ENCODE data around the gene ADGB. TPM values are rescaled to one million over a fixed set of nuclear protein-coding genes. Genes with fewer than 3 reads are reported as not detected.

ADGB gene
- total RNA-seq, 4 donors from 2014 or later: not detected

GRCh38 chr6:146636481-146636880, 37.7 kb downstream of the ADGB start:
- no peaks in the 10 kb centered on the region for H3K36me3 ChIP-seq
- TF ChIP-seq CTCF (IDR thresholded peaks at IDR 0.05 in 4 of 5, conservative IDR thresholded peaks at IDR 0.05 in 1 of 5) (no peak), POLR2A (IDR thresholded peaks at IDR 0.05) (no peak)
- no peak overlapping the region for H3K27ac ChIP-seq
- intact Hi-C loops (cut with DNase I; ENCODE audit: low total_unique reads) (no loop called here), in situ Hi-C loops (cut with MboI; ENCODE audit: low sequenced_read_pairs in 4 of 4) (no loop called here)
- DNase-seq: no peak
- no peaks in the 10 kb centered on the region for H3K4me1 ChIP-seq
- no peaks in the 10 kb centered on the region for H3K27me3 ChIP-seq
- no peaks in the 10 kb centered on the region for H3K9me3 ChIP-seq
- ATAC-seq: no peak
- H3K4me3 ChIP-seq: no peak overlapping the region

- in situ Hi-C loops (cut with MboI; ENCODE audit: low sequenced_read_pairs in 4 of 4) (no loop called here), intact Hi-C loops (cut with DNase I; ENCODE audit: low total_unique reads) (no loop called here)
- Histone ChIP-seq H3K27ac (no peak overlapping the region), H3K27me3 (no peaks in the 10 kb centered on the region), H3K36me3 (no peaks in the 10 kb centered on the region), H3K4me3 (no peak overlapping the region), H3K9me3 (no peaks in the 10 kb centered on the region), H3K4me1 (no peaks in the 10 kb centered on the region)
- ATAC-seq (no peak), DNase-seq (no peak)
- TF ChIP-seq CTCF (IDR thresholded peaks at IDR 0.05 in 4 of 5, conservative IDR thresholded peaks at IDR 0.05 in 1 of 5): no peak
Observed at GRCh38 chr6:146642921-146643320, 44.1 kb downstream of the ADGB start.

GRCh38 chr6:146650799-146651481, 52.2 kb downstream of the ADGB start:
- Histone ChIP-seq H3K4me3 (no peak overlapping the region), H3K27ac (no peak overlapping the region), H3K36me3 (no peaks in the 10 kb centered on the region), H3K4me1 (no peaks in the 10 kb centered on the region), H3K27me3 (no peaks in the 10 kb centered on the region), H3K9me3 (no peaks in the 10 kb centered on the region)
- DNase-seq (no peak), ATAC-seq (no peak)
- no peak for TF ChIP-seq POLR2A (IDR thresholded peaks at IDR 0.05)
- no peak for TF ChIP-seq CTCF (IDR thresholded peaks at IDR 0.05 in 4 of 5, conservative IDR thresholded peaks at IDR 0.05 in 1 of 5)
- intact Hi-C loops (cut with DNase I; ENCODE audit: low total_unique reads) (no loop called here), in situ Hi-C loops (cut with MboI; ENCODE audit: low sequenced_read_pairs in 4 of 4) (no loop called here)

GRCh38 chr6:146651482-146651863, 52.7 kb downstream of the ADGB start:
- Histone ChIP-seq H3K27me3 (no peaks in the 10 kb centered on the region), H3K9me3 (no peaks in the 10 kb centered on the region), H3K36me3 (no peaks in the 10 kb centered on the region), H3K4me3 (no peak overlapping the region), H3K27ac (no peak overlapping the region), H3K4me1 (no peaks in the 10 kb centered on the region)
- ATAC-seq (no peak), DNase-seq (no peak)
- TF ChIP-seq CTCF (IDR thresholded peaks at IDR 0.05 in 4 of 5, conservative IDR thresholded peaks at IDR 0.05 in 1 of 5): no peak
- no peak for TF ChIP-seq POLR2A (IDR thresholded peaks at IDR 0.05)
- in situ Hi-C loops (cut with MboI; ENCODE audit: low sequenced_read_pairs in 4 of 4): no loop called here
- intact Hi-C loops (cut with DNase I; ENCODE audit: low total_unique reads): no loop called here

- no peaks in the 10 kb centered on the region for H3K36me3 ChIP-seq
- in situ Hi-C loops (cut with MboI; ENCODE audit: low sequenced_read_pairs in 4 of 4): no loop called here
- no peaks in the 10 kb centered on the region for H3K4me1 ChIP-seq
- H3K9me3 ChIP-seq: no peaks in the 10 kb centered on the region
- no peak overlapping the region for H3K4me3 ChIP-seq
- H3K27me3 ChIP-seq: no peaks in the 10 kb centered on the region
- no peak overlapping the region for H3K27ac ChIP-seq
- DNase-seq (no peak), ATAC-seq (no peak)
- TF ChIP-seq CTCF (IDR thresholded peaks at IDR 0.05 in 4 of 5, conservative IDR thresholded peaks at IDR 0.05 in 1 of 5) (no peak), POLR2A (IDR thresholded peaks at IDR 0.05) (no peak)
- intact Hi-C loops (cut with DNase I; ENCODE audit: low total_unique reads): no loop called here
Observed at GRCh38 chr6:146657432-146657831, 58.7 kb downstream of the ADGB start.

Data from gastrocnemius medialis (tissue), 4 donors.